H9 (cell line): Measurements from ENCODE around the gene MAGT1. TPM values are rescaled to one million over a fixed set of nuclear protein-coding genes. Genes with fewer than 3 reads are reported as not detected.

Source experiments
- DNase-seq: peaks from one replicate; pipeline ENCODE4 v3.0.0-alpha.2; 2017
- H2AFZ ChIP-seq: one replicate; pipeline ENCODE4 v1.6.1; 2013; ENCODE audit warnings: mild to moderate bottlenecking, low read length, control low read depth, moderate library complexity
- H2AK5ac ChIP-seq: 2 replicates; pipeline ENCODE4 v1.6.1; 2013; ENCODE audit warnings: low read length, control low read depth, mixed read lengths; ENCODE audit not compliant: insufficient read length
- H2BK120ac ChIP-seq: one replicate; pipeline ENCODE4 v1.6.1; 2013; ENCODE audit warnings: low read depth, mild to moderate bottlenecking, low read length, control low read depth, inconsistent platforms; ENCODE audit not compliant: poor library complexity, severe bottlenecking
- H2BK12ac ChIP-seq: 2 replicates; pipeline ENCODE4 v1.6.1; 2013; ENCODE audit warnings: low read length, control low read depth, mixed read lengths, low read depth; ENCODE audit not compliant: insufficient read length
- H2BK15ac ChIP-seq: 2 replicates; pipeline ENCODE4 v1.6.1; 2013; ENCODE audit warnings: low read depth, low read length, control low read depth
- H2BK20ac ChIP-seq: one replicate; pipeline ENCODE4 v1.6.1; 2013; ENCODE audit warnings: low read depth, mild to moderate bottlenecking, low read length, control low read depth, inconsistent platforms; ENCODE audit not compliant: poor library complexity, severe bottlenecking
- H2BK5ac ChIP-seq: 2 replicates; pipeline ENCODE4 v1.6.1; 2013; ENCODE audit warnings: low read length, control low read depth, mixed read lengths; ENCODE audit not compliant: insufficient read length
- H3K14ac ChIP-seq: 2 replicates; pipeline ENCODE4 v1.6.1; 2013; ENCODE audit warnings: low read length, control low read depth; ENCODE audit not compliant: insufficient read depth
- H3K18ac ChIP-seq: 2 replicates; pipeline ENCODE4 v1.6.1; 2013; ENCODE audit warnings: low read depth, mild to moderate bottlenecking, mixed read lengths, low read length, control low read depth; ENCODE audit not compliant: insufficient read length
- H3K23ac ChIP-seq: 2 replicates; pipeline ENCODE4 v1.6.1; 2013; ENCODE audit warnings: low read length, control low read depth, mixed read lengths, low read depth; ENCODE audit not compliant: insufficient read length
- H3K23me2 ChIP-seq: 2 replicates; pipeline ENCODE4 v1.6.1; 2013; ENCODE audit warnings: low read depth, mild to moderate bottlenecking, mixed read lengths, low read length, control low read depth; ENCODE audit not compliant: insufficient read length, poor library complexity, severe bottlenecking
- H3K27ac ChIP-seq: 2 replicates; pipeline ENCODE4 v1.5.1; 2013; ENCODE audit warnings: low read length, control low read depth, mixed read lengths, low read depth; ENCODE audit not compliant: insufficient read length
- H3K27me3 ChIP-seq: 2 replicates; pipeline ENCODE4 v1.6.1; 2013; ENCODE audit warnings: low read length, control low read depth, inconsistent platforms; ENCODE audit not compliant: insufficient read depth
- H3K4ac ChIP-seq: 2 replicates; pipeline ENCODE4 v1.6.1; 2013; ENCODE audit warnings: low read depth, mild to moderate bottlenecking, control low read depth, inconsistent platforms, low read length, moderate library complexity
- H3K4me1 ChIP-seq: 2 replicates; pipeline ENCODE4 v1.6.1; 2013; ENCODE audit warnings: low read length, control low read depth, inconsistent platforms; ENCODE audit not compliant: insufficient read depth
- H3K4me2 ChIP-seq: 2 replicates; pipeline ENCODE4 v1.6.1; 2013; ENCODE audit warnings: low read length, control low read depth, mixed read lengths; ENCODE audit not compliant: insufficient read length, insufficient read depth
- H3K56ac ChIP-seq: 2 replicates; pipeline ENCODE4 v1.6.1; 2013; ENCODE audit warnings: low read depth, mild to moderate bottlenecking, mixed read lengths, low read length, control low read depth; ENCODE audit not compliant: insufficient read length
- H3K79me1 ChIP-seq: 2 replicates; pipeline ENCODE4 v1.6.1; 2013; ENCODE audit warnings: low read depth, mild to moderate bottlenecking, moderate library complexity, low read length, control low read depth, inconsistent platforms; ENCODE audit not compliant: insufficient read depth, poor library complexity, severe bottlenecking
- H3K79me2 ChIP-seq: 2 replicates; pipeline ENCODE4 v1.6.1; 2013; ENCODE audit warnings: low read length, control low read depth, inconsistent platforms; ENCODE audit not compliant: insufficient read depth
- H3K9ac ChIP-seq: 2 replicates; pipeline ENCODE4 v1.6.1; 2013; ENCODE audit warnings: low read length, control low read depth, mixed read lengths; ENCODE audit not compliant: insufficient read length; ENCODE audit errors: extremely low read depth
- H3K9me3 ChIP-seq: one replicate; pipeline ENCODE4 v1.6.1; 2013; ENCODE audit warnings: low read depth, low read length, inconsistent platforms; ENCODE audit not compliant: control insufficient read depth
- H3T11ph ChIP-seq: one replicate; pipeline ENCODE4 v1.6.1; 2013; ENCODE audit warnings: mild to moderate bottlenecking, low read length, control low read depth, inconsistent platforms
- H4K20me1 ChIP-seq: one replicate; pipeline ENCODE4 v1.6.1; 2013; ENCODE audit not compliant: control insufficient read depth, insufficient read length, insufficient read depth
- H4K5ac ChIP-seq: 2 replicates; pipeline ENCODE4 v1.6.1; 2013; ENCODE audit warnings: low read depth, mild to moderate bottlenecking, mixed read lengths, low read length, control low read depth; ENCODE audit not compliant: insufficient read length
- H4K8ac ChIP-seq: replicated peaks from 2 replicates; pipeline ENCODE4 v1.6.1; 2013; ENCODE audit warnings: low read length, control low read depth, mixed read lengths, low read depth; ENCODE audit not compliant: insufficient read length
- H4K91ac ChIP-seq: 2 replicates; pipeline ENCODE4 v1.6.1; 2013; ENCODE audit warnings: low read depth, mild to moderate bottlenecking, moderate library complexity, mixed read lengths, low read length, control low read depth; ENCODE audit not compliant: insufficient read length
- H3K27ac Mint-ChIP-seq, 3 experiments: 2 replicates in 2 of 3; 3 replicates in 1 of 3; pipeline ENCODE4 v1.8.0; 2020 to 2021; ENCODE audit warnings: mixed read lengths in 3 of 3, mild to moderate bottlenecking in 1 of 3, moderate library complexity in 1 of 3
- H3K27me3 Mint-ChIP-seq: 2 replicates; pipeline ENCODE4 v1.8.0; 2021; ENCODE audit warnings: low read depth, mild to moderate bottlenecking, moderate library complexity, mixed read lengths
- H3K36me3 Mint-ChIP-seq, 3 experiments: 2 replicates in 2 of 3; 3 replicates in 1 of 3; pipeline ENCODE4 v1.8.0; 2020 to 2021; ENCODE audit warnings: low read depth in 3 of 3, mixed read lengths in 3 of 3; ENCODE audit not compliant: insufficient read depth in 1 of 3
- H3K4me1 Mint-ChIP-seq, 2 experiments: 2 replicates each; pipeline ENCODE4 v1.8.0; 2020; ENCODE audit warnings: mixed read lengths in 2 of 2
- H3K4me3 Mint-ChIP-seq, 2 experiments: 2 replicates in 1 of 2; 3 replicates in 1 of 2; pipeline ENCODE4 v1.8.0; 2020 to 2021; ENCODE audit warnings: mild to moderate bottlenecking in 2 of 2, mixed read lengths in 2 of 2, moderate library complexity in 1 of 2
- H3K9me3 Mint-ChIP-seq, 2 experiments: 2 replicates in 1 of 2; 3 replicates in 1 of 2; pipeline ENCODE4 v1.8.0; 2020; ENCODE audit warnings: mild to moderate bottlenecking in 2 of 2, mixed read lengths in 2 of 2, moderate library complexity in 1 of 2
- total RNA-seq: library from RNA; stranded (reverse); gene quantifications from 2 replicates; pipeline ENCODE4 v1.2.1, GENCODE V29; 2021
- TF ChIP-seq, protein P1 (sequence below): fragments of 200-600 bp; sonication (generic); conservative IDR thresholded peaks from 3 replicates; pipeline ENCODE4 v1.8.0; 2021; ENCODE audit warnings: antibody characterized with exemption, mild to moderate bottlenecking

MAGT1 gene
- total RNA-seq, 1 experiment from 2014 or later = 42.8 TPM

DNA sequence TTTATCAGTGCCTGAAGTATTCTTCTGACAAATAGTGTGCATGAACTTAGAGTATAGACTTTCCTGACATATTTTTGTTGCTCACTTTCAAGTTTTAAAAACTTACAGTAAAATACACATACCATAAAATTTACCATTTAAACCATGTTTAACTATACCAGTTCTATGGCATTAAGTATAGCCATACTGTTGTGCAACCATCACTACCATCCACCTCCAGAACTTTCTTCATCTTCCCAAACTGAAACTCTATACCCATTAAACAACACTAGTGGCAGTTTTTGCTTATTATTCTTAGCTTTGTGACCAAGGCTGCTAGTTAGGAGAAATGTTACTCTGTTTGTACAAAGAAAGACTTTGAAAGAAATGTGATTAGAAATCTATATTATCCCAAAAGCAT, 41.1 kb upstream of the MAGT1 start:
- Mint-ChIP-seq H3K27ac (no peak overlapping the region), H3K27me3 (no peaks in the 10 kb centered on the region), H3K4me3 (no peak overlapping the region), H3K36me3 (peaks cover 0 to 4% (median 0%) of the 10 kb centered on the region in 3 experiments; a peak in 2 of 7 replicates), H3K9me3 (peaks cover 35 to 51% of the 10 kb centered on the region in 2 experiments), H3K4me1 (no peaks in the 10 kb centered on the region)
- H3K27me3 ChIP-seq = no peaks in the 10 kb centered on the region
- no peak overlapping the region for H3K56ac ChIP-seq
- no peak for DNase-seq
- no peak overlapping the region for H2BK5ac ChIP-seq
- H4K20me1 ChIP-seq = no peaks in the 10 kb centered on the region
- H3K4ac ChIP-seq = no peak overlapping the region
- no peak overlapping the region for H3T11ph ChIP-seq
- H4K5ac ChIP-seq = no peak overlapping the region
- H3K79me2 ChIP-seq = no peaks in the 10 kb centered on the region
- H3K4me2 ChIP-seq = no peak overlapping the region
- H2AK5ac ChIP-seq = no peak overlapping the region
- H3K4me1 ChIP-seq = no peaks in the 10 kb centered on the region
- no peak overlapping the region for H3K9ac ChIP-seq
- H4K91ac ChIP-seq = no peak overlapping the region
- H2BK12ac ChIP-seq = no peak overlapping the region
- H3K23ac ChIP-seq = no peak overlapping the region
- H4K8ac ChIP-seq = no peak overlapping the region
- TF ChIP-seq, protein P1, sequence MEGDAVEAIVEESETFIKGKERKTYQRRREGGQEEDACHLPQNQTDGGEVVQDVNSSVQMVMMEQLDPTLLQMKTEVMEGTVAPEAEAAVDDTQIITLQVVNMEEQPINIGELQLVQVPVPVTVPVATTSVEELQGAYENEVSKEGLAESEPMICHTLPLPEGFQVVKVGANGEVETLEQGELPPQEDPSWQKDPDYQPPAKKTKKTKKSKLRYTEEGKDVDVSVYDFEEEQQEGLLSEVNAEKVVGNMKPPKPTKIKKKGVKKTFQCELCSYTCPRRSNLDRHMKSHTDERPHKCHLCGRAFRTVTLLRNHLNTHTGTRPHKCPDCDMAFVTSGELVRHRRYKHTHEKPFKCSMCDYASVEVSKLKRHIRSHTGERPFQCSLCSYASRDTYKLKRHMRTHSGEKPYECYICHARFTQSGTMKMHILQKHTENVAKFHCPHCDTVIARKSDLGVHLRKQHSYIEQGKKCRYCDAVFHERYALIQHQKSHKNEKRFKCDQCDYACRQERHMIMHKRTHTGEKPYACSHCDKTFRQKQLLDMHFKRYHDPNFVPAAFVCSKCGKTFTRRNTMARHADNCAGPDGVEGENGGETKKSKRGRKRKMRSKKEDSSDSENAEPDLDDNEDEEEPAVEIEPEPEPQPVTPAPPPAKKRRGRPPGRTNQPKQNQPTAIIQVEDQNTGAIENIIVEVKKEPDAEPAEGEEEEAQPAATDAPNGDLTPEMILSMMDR = no peak
- no peaks in the 10 kb centered on the region for H3K23me2 ChIP-seq
- H3K27ac ChIP-seq = no peak overlapping the region
- no peak overlapping the region for H2BK20ac ChIP-seq
- no peak overlapping the region for H3K18ac ChIP-seq
- H3K9me3 ChIP-seq = peaks cover 28% of the 10 kb centered on the region
- no peaks in the 10 kb centered on the region for H3K79me1 ChIP-seq
- H2AFZ ChIP-seq = no peak overlapping the region
- no peak overlapping the region for H3K14ac ChIP-seq
- no peak overlapping the region for H2BK120ac ChIP-seq
- H2BK15ac ChIP-seq = no peak overlapping the region
